Suprapubic skin (tissue), 4 donors: ENCODE data around the gene GNAQ. TPM values are rescaled to one million over a fixed set of nuclear protein-coding genes. Genes with fewer than 3 reads are reported as not detected.
A peak's percentile ranks its signal among the peaks of the same experiment; 100 is the strongest.

Experiments used
- DNase-seq, 2 donors: peaks; one replicate each; pipeline ENCODE4 v3.0.0-alpha.2; 2019; ENCODE audit warnings: low spot score in 2 of 2
- H3K27ac ChIP-seq: fragments of 200-600 bp; sonication (generic); one replicate; pipeline ENCODE4 v1.5.1; 2019
- H3K27me3 ChIP-seq: fragments of 200-600 bp; sonication (generic); one replicate; pipeline ENCODE4 v1.5.1; 2019
- H3K36me3 ChIP-seq: fragments of 200-600 bp; sonication (generic); one replicate; pipeline ENCODE4 v1.5.1; 2019
- H3K4me1 ChIP-seq: fragments of 200-600 bp; sonication (generic); one replicate; pipeline ENCODE4 v1.5.1; 2019
- H3K4me3 ChIP-seq: fragments of 200-600 bp; sonication (generic); one replicate; pipeline ENCODE4 v1.5.1; 2019; ENCODE audit warnings: mild to moderate bottlenecking
- H3K9me3 ChIP-seq: fragments of 200-600 bp; sonication (generic); one replicate; pipeline ENCODE4 v1.5.1; 2019
- CTCF ChIP-seq, 2 donors: fragments of 200-600 bp in 1 of 2; fragments of 450-650 bp in 1 of 2; sonication (generic) in 1 of 2; IDR thresholded peaks; one replicate each; pipeline ENCODE4 v1.5.1; 2016 to 2019; ENCODE audit warnings: antibody characterized with exemption in 2 of 2, mild to moderate bottlenecking in 1 of 2, moderate library complexity in 1 of 2
- EP300 ChIP-seq: sonication (generic); formaldehyde crosslinking; IDR thresholded peaks from one replicate; pipeline ENCODE4 v1.6.1; 2017; ENCODE audit warnings: antibody characterized with exemption
- POLR2A ChIP-seq, 2 donors: fragments of 450-650 bp; IDR thresholded peaks; one replicate each; pipeline ENCODE4 v1.6.1; 2017; ENCODE audit warnings: antibody characterized with exemption in 2 of 2, mild to moderate bottlenecking in 2 of 2, moderate library complexity in 2 of 2
- POLR2AphosphoS5 ChIP-seq, 3 donors: sonication (generic); formaldehyde crosslinking; IDR thresholded peaks; one replicate each; pipeline ENCODE4 v1.6.1; 2017; ENCODE audit warnings: antibody characterized with exemption in 3 of 3
- WGBS: methylation state at CpG from one replicate; pipeline ENCODE4 v1.1.5; 2018; 5-methylcytosine and 5-hydroxymethylcytosine counted together
- total RNA-seq, 4 donors: library from RNA; depleted of rRNA; stranded (reverse); fragments of >200 nt; gene quantifications; one replicate each; pipeline ENCODE4 v1.1.0, GENCODE V29; 2016

GNAQ gene
- total RNA-seq, 4 donors from 2014 or later, result 16.0 to 29.0 (median 17.7) TPM

DNA sequence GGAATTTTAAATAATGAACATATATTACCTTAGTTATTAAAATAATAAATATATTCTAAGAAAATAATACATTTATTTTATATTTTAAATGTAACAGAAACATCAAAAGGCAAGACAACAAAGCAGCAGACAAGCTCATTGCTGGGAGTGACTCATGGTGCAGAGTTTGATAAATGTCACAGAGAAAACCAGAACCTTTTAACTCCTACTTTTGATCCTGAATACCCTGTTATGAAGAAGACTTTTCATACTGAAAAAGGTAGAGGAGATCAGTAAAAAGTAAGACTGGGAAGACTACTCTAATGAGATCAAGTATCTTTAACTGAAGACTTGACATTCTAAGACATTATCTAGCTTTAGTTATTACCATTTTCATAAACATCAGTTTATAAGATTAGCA is 284.4 kb downstream of the GNAQ start:
- H3K27ac ChIP-seq, result no peak overlapping the region
- H3K9me3 ChIP-seq, result no peaks in the 10 kb centered on the region
- TF ChIP-seq EP300, result no peak
- TF ChIP-seq POLR2A (IDR thresholded peaks at IDR 0.05), result no peak
- no peak for TF ChIP-seq POLR2AphosphoS5 (IDR thresholded peaks at IDR 0.05)
- TF ChIP-seq CTCF (IDR thresholded peaks at IDR 0.05), result no peak
- no peaks in the 10 kb centered on the region for H3K27me3 ChIP-seq
- no peak overlapping the region for H3K4me3 ChIP-seq
- no peak for DNase-seq
- peaks cover 22% of the 10 kb centered on the region for H3K4me1 ChIP-seq
- H3K36me3 ChIP-seq, result no peaks in the 10 kb centered on the region

GRCh38 chr9:77744841-77745430 is 286.7 kb downstream of the GNAQ start:
- H3K27ac ChIP-seq, result no peak overlapping the region
- WGBS, result 64% methylated on average over 6 of the region's 6 CpGs
- H3K4me1 ChIP-seq, result peaks cover 19% of the 10 kb centered on the region
- H3K27me3 ChIP-seq, result no peaks in the 10 kb centered on the region
- TF ChIP-seq EP300 (no peak), POLR2A (IDR thresholded peaks at IDR 0.05) (no peak), CTCF (IDR thresholded peaks at IDR 0.05) (no peak), POLR2AphosphoS5 (IDR thresholded peaks at IDR 0.05) (no peak)
- no peaks in the 10 kb centered on the region for H3K9me3 ChIP-seq
- no peaks in the 10 kb centered on the region for H3K36me3 ChIP-seq
- no peak for DNase-seq
- no peak overlapping the region for H3K4me3 ChIP-seq

DNA sequence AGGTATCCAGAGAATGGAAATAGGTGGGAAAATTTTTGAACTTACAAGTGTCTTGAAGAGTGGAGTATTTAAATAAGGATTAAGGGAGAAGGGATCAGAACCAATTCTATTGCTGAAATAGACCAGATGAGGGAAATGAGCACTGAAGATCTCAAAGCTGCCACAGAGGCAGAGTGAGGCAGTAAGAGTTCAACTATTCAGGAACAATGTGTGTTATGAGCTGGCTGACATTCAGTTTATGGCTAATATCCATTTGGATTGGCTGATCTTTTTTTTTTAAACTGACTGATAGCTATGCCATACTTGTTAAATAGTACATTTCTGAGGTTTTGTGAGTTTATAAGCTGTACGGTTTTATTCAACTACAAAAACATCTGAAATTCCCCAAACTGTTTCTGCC is 288.2 kb downstream of the GNAQ start:
- Histone ChIP-seq H3K27me3 (no peaks in the 10 kb centered on the region), H3K4me3 (no peak overlapping the region), H3K9me3 (no peaks in the 10 kb centered on the region), H3K27ac (no peak overlapping the region), H3K4me1 (peaks cover 19% of the 10 kb centered on the region), H3K36me3 (no peaks in the 10 kb centered on the region)
- DNase-seq, result no peak
- WGBS, result 80% methylated on average over 1 of the region's 1 CpG
- TF ChIP-seq POLR2AphosphoS5 (IDR thresholded peaks at IDR 0.05) (no peak), EP300 (no peak)

DNA sequence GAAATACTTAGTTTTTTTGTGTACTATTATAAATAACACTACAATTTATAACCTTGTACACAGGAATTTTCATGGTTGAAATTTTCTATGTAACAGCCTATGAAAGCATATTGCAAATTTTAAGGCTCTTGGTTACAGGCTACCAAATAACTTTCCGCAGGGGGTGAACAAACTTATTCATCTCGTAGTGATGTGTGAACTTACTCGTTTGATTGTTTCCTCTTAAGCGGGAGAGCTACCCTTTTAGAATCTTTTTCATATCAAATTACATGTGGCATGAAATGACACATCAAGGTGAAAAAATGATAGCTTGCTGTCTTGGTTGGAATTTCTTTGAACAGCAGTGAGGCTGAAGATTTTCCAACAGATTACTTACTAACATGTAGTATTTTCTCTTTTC is 292.7 kb downstream of the GNAQ start:
- no peaks in the 10 kb centered on the region for H3K27me3 ChIP-seq
- TF ChIP-seq POLR2A (IDR thresholded peaks at IDR 0.05) (no peak), CTCF (IDR thresholded peaks at IDR 0.05) (no peak), EP300 (no peak), POLR2AphosphoS5 (IDR thresholded peaks at IDR 0.05) (no peak)
- 94% methylated on average over 4 of the region's 4 CpGs for WGBS
- H3K9me3 ChIP-seq, result no peaks in the 10 kb centered on the region
- H3K4me3 ChIP-seq, result no peak overlapping the region
- H3K4me1 ChIP-seq, result peaks cover 14% of the 10 kb centered on the region
- no peak overlapping the region for H3K27ac ChIP-seq
- H3K36me3 ChIP-seq, result no peaks in the 10 kb centered on the region
- no peak for DNase-seq

- Histone ChIP-seq H3K4me1 (peaks cover 3% of the 10 kb centered on the region), H3K4me3 (no peak overlapping the region), H3K27me3 (no peaks in the 10 kb centered on the region), H3K9me3 (no peaks in the 10 kb centered on the region), H3K36me3 (no peaks in the 10 kb centered on the region), H3K27ac (no peak overlapping the region)
- peak in 1 of 2 donors; percentile 66 for DNase-seq
- 59% methylated on average over 5 of the region's 5 CpGs for WGBS
- TF ChIP-seq CTCF (IDR thresholded peaks at IDR 0.05), result no peak
- no peak for TF ChIP-seq POLR2A (IDR thresholded peaks at IDR 0.05)
- TF ChIP-seq EP300, result no peak
- no peak for TF ChIP-seq POLR2AphosphoS5 (IDR thresholded peaks at IDR 0.05)
Measured at GRCh38 chr9:77735494-77735893, 296.1 kb downstream of the GNAQ start.

DNA sequence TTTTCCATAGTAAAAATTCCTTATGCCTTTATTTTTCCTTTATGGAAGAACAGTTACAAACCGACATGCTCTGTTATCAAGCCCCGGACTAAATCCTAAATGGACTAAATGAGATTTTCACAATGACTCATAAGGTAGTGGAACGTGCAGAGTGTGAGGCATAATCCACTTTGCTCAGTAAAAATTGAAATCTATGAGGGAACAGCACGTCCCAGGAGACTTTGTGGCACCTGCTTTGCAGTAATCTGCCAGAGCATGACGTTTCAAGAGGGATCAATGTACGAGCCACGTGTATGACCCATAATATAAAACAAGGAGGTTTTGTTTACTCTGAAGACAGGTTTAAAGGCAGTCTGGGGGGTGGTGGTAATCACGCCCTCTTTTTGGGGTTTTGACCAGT is 299.7 kb downstream of the GNAQ start:
- H3K27me3 ChIP-seq, result no peaks in the 10 kb centered on the region
- H3K9me3 ChIP-seq, result no peaks in the 10 kb centered on the region
- TF ChIP-seq POLR2A (IDR thresholded peaks at IDR 0.05), result no peak
- TF ChIP-seq CTCF (IDR thresholded peaks at IDR 0.05), result no peak
- no peak for TF ChIP-seq EP300
- TF ChIP-seq POLR2AphosphoS5 (IDR thresholded peaks at IDR 0.05), result no peak
- H3K4me3 ChIP-seq, result no peak overlapping the region
- H3K36me3 ChIP-seq, result peaks cover 14% of the 10 kb centered on the region
- WGBS, result 76% methylated on average over 8 of the region's 8 CpGs
- H3K4me1 ChIP-seq, result peaks cover 3% of the 10 kb centered on the region
- no peak overlapping the region for H3K27ac ChIP-seq
- DNase-seq, result no peak
